Endothelial cell (in vitro differentiated cells): ENCODE data around the gene NBPF9. TPM values are rescaled to one million over a fixed set of nuclear protein-coding genes. Genes with fewer than 3 reads are reported as not detected.
"Not testable (repeated sequence)": the region's sequence is repeated elsewhere in the genome, so short reads cannot be mapped to it uniquely, and the experiment has no call there.

Experiments used
- DNase-seq: peaks from one replicate; pipeline ENCODE4 v3.0.0; 2021; ENCODE audit warnings: low spot score
- H3K27ac Mint-ChIP-seq: one replicate; pipeline ENCODE4 v1.8.0; 2021; ENCODE audit warnings: mixed read lengths, inconsistent platforms; ENCODE audit not compliant: unreplicated experiment
- H3K27me3 Mint-ChIP-seq: one replicate; pipeline ENCODE4 v1.8.0; 2021; ENCODE audit warnings: mild to moderate bottlenecking, moderate library complexity, mixed read lengths, inconsistent platforms; ENCODE audit not compliant: unreplicated experiment
- H3K36me3 Mint-ChIP-seq: one replicate; pipeline ENCODE4 v1.8.0; 2021; ENCODE audit warnings: mild to moderate bottlenecking, low read depth, mixed read lengths, inconsistent platforms; ENCODE audit not compliant: unreplicated experiment
- H3K4me1 Mint-ChIP-seq: one replicate; pipeline ENCODE4 v1.8.0; 2021; ENCODE audit warnings: mild to moderate bottlenecking, mixed read lengths, inconsistent platforms; ENCODE audit not compliant: unreplicated experiment
- H3K4me3 Mint-ChIP-seq: one replicate; pipeline ENCODE4 v1.8.0; 2021; ENCODE audit warnings: mild to moderate bottlenecking, mixed read lengths, inconsistent platforms; ENCODE audit not compliant: unreplicated experiment
- H3K9me3 Mint-ChIP-seq: one replicate; pipeline ENCODE4 v1.8.0; 2021; ENCODE audit warnings: mixed read lengths, inconsistent platforms; ENCODE audit not compliant: unreplicated experiment
- long read RNA-seq: library from polyadenylated mRNA; unstranded; transcript quantifications from one replicate; pipeline ENCODE4 v2.0.0, GENCODE V29; 2020; ENCODE audit not compliant: unreplicated experiment
- total RNA-seq: library from RNA; stranded (reverse); fragmentation: NEBNext Ultra II Directional; extraction: Animal tissue kit (Norgen Biotek cat#: 25700); gene quantifications from one replicate; pipeline ENCODE4 v1.2.1, GENCODE V29; 2021; ENCODE audit not compliant: unreplicated experiment

Gene NBPF9
- total RNA-seq = 31.6 TPM
- long read RNA-seq, partial matches to known transcripts = 0 of 6 reads
- long read RNA-seq, other reads (novel, unspliced or antisense) = 6 of 6 reads

GRCh38 chr1:149103109-149104081 lies at the start of gene NBPF9:
NBPF9 (minus strand) TSS chr1:149103551; CDS start chr1:149082139, 21,412 bp downstream.
- H3K27me3 Mint-ChIP-seq, H3K4me1 Mint-ChIP-seq, H3K9me3 Mint-ChIP-seq, H3K36me3 Mint-ChIP-seq: not testable (repeated sequence)
- DNase-seq = peak; percentile 49
- H3K4me3 Mint-ChIP-seq = peak within 1 kb of the TSS; percentile 98
- peak within 1 kb of the TSS; percentile 91 for H3K27ac Mint-ChIP-seq

GRCh38 chr1:149149909-149150308 lies 46.6 kb upstream of the NBPF9 start:
- DNase-seq, H3K27ac Mint-ChIP-seq, H3K9me3 Mint-ChIP-seq, H3K4me1 Mint-ChIP-seq, H3K27me3 Mint-ChIP-seq, H3K36me3 Mint-ChIP-seq, H3K4me3 Mint-ChIP-seq: not testable (repeated sequence)

- not testable (repeated sequence) for H3K9me3 Mint-ChIP-seq, H3K4me3 Mint-ChIP-seq, H3K27ac Mint-ChIP-seq, H3K4me1 Mint-ChIP-seq, H3K36me3 Mint-ChIP-seq, DNase-seq, H3K27me3 Mint-ChIP-seq
Measured at GRCh38 chr1:149137585-149137984, 34.2 kb upstream of the NBPF9 start.

- H3K27ac Mint-ChIP-seq, DNase-seq, H3K27me3 Mint-ChIP-seq, H3K4me3 Mint-ChIP-seq, H3K9me3 Mint-ChIP-seq, H3K36me3 Mint-ChIP-seq, H3K4me1 Mint-ChIP-seq: not testable (repeated sequence)
Measured at GRCh38 chr1:149130938-149131337, 27.6 kb upstream of the NBPF9 start.

- H3K36me3 Mint-ChIP-seq, H3K9me3 Mint-ChIP-seq: not testable (repeated sequence)
Measured at GRCh38 chr1:149129245-149129644, 25.9 kb upstream of the NBPF9 start.

GRCh38 chr1:149126555-149127145 lies 23.3 kb upstream of the NBPF9 start:
- not testable (repeated sequence) for DNase-seq, H3K36me3 Mint-ChIP-seq, H3K4me1 Mint-ChIP-seq, H3K9me3 Mint-ChIP-seq, H3K27ac Mint-ChIP-seq, H3K4me3 Mint-ChIP-seq, H3K27me3 Mint-ChIP-seq

More at GRCh38 chr1:149129245-149129644, 25.9 kb upstream of the NBPF9 start:
- H3K4me1 Mint-ChIP-seq, H3K27ac Mint-ChIP-seq, H3K4me3 Mint-ChIP-seq, H3K27me3 Mint-ChIP-seq, DNase-seq: not testable (repeated sequence)

GRCh38 chr1:149123948-149124926 lies 20.9 kb upstream of the NBPF9 start:
- not testable (repeated sequence) for H3K27me3 Mint-ChIP-seq, H3K4me3 Mint-ChIP-seq, H3K4me1 Mint-ChIP-seq, H3K9me3 Mint-ChIP-seq, H3K36me3 Mint-ChIP-seq, H3K27ac Mint-ChIP-seq
- peak; percentile 19 for DNase-seq

- not testable (repeated sequence) for H3K9me3 Mint-ChIP-seq, H3K4me1 Mint-ChIP-seq, H3K27me3 Mint-ChIP-seq, DNase-seq, H3K36me3 Mint-ChIP-seq, H3K4me3 Mint-ChIP-seq
- peak overlapping the region; percentile 10 for H3K27ac Mint-ChIP-seq
Measured at GRCh38 chr1:149112828-149113227, 9.5 kb upstream of the NBPF9 start.

GRCh38 chr1:149110343-149110742 lies 7.0 kb upstream of the NBPF9 start:
- H3K4me3 Mint-ChIP-seq, H3K27ac Mint-ChIP-seq, H3K4me1 Mint-ChIP-seq, H3K9me3 Mint-ChIP-seq, H3K36me3 Mint-ChIP-seq, H3K27me3 Mint-ChIP-seq, DNase-seq: not testable (repeated sequence)

- H3K27ac Mint-ChIP-seq = not testable (repeated sequence)
Measured at GRCh38 chr1:149102574-149102973, 777 bp downstream of the NBPF9 start.

GRCh38 chr1:149098276-149098675 lies 5.1 kb downstream of the NBPF9 start:
- H3K27ac Mint-ChIP-seq, DNase-seq, H3K36me3 Mint-ChIP-seq, H3K4me3 Mint-ChIP-seq, H3K4me1 Mint-ChIP-seq, H3K27me3 Mint-ChIP-seq, H3K9me3 Mint-ChIP-seq: not testable (repeated sequence)

More at GRCh38 chr1:149102574-149102973, 777 bp downstream of the NBPF9 start:
- not testable (repeated sequence) for H3K27me3 Mint-ChIP-seq, H3K36me3 Mint-ChIP-seq, H3K4me3 Mint-ChIP-seq, DNase-seq, H3K4me1 Mint-ChIP-seq, H3K9me3 Mint-ChIP-seq
